ENCODE data around the gene PLA2G4D.

The PLA2G4D gene

DNA sequence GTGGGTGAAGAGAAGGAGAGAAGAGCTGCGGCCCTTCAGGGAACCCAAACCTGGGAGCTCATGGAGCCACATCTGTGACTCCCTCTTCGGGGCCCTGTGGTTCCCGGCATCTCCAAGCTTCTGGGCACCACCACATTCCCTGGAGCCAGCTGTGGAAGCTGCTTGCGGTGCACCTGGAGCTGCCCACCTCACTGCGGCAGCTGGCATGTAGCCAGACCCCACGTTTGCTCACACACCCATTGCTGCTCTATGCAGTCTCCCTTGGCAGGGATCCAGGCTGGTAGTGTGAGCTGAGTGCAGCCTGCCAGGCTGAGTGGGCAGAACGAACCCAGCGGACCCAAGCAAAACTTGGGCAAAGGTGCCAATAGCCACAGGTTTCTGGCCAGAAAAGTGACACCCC, 56.7 kb downstream of the PLA2G4D start:
- TF ChIP-seq, protein P1, sequence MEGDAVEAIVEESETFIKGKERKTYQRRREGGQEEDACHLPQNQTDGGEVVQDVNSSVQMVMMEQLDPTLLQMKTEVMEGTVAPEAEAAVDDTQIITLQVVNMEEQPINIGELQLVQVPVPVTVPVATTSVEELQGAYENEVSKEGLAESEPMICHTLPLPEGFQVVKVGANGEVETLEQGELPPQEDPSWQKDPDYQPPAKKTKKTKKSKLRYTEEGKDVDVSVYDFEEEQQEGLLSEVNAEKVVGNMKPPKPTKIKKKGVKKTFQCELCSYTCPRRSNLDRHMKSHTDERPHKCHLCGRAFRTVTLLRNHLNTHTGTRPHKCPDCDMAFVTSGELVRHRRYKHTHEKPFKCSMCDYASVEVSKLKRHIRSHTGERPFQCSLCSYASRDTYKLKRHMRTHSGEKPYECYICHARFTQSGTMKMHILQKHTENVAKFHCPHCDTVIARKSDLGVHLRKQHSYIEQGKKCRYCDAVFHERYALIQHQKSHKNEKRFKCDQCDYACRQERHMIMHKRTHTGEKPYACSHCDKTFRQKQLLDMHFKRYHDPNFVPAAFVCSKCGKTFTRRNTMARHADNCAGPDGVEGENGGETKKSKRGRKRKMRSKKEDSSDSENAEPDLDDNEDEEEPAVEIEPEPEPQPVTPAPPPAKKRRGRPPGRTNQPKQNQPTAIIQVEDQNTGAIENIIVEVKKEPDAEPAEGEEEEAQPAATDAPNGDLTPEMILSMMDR (IDR thresholded peaks at IDR 0.05; ENCODE audit: control extremely low read depth, extremely low read depth, low read depth, missing control alignments): no peak
- ChIA-PET POLR2A (no interaction called here), CTCF (interaction anchor here (0.8 to 2.2 kb wide), 5 partner anchors 9 to 48 kb away, joined by 3 to 9 read pairs (median 3); no protein-coding TSS in a partner anchor)
- no peak for DNase-seq (ENCODE audit: extremely low spot score)

DNA sequence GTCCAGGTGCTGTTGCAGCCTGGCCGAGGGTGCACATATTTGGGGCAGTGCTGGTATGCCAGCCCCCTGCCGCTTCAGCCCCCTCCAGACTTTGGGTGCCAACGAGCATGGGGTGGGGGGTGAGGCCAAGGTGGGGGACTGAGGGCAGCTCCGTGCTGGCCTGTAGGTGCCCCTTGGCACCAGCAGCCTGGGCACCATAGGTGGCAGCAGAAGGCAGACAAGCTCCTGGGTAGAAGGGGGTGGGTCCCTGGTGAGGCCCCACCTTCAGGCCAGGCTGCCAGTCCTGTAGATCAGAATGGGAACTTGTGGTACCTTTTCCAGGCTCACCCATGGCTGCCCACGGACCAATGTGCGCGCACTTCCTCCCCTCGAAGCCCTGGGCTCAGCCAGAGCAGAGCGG, 57.4 kb downstream of the PLA2G4D start:
- DNase-seq (ENCODE audit: extremely low spot score): no peak
- CTCF ChIA-PET: interaction anchor here (0.8 to 2.2 kb wide), 4 partner anchors 10 to 47 kb away, joined by 3 to 9 read pairs (median 4); no protein-coding TSS in a partner anchor
- POLR2A ChIA-PET: no interaction called here
- TF ChIP-seq, protein P1 (IDR thresholded peaks at IDR 0.05; ENCODE audit: control extremely low read depth, extremely low read depth, low read depth, missing control alignments): no peak

DNA sequence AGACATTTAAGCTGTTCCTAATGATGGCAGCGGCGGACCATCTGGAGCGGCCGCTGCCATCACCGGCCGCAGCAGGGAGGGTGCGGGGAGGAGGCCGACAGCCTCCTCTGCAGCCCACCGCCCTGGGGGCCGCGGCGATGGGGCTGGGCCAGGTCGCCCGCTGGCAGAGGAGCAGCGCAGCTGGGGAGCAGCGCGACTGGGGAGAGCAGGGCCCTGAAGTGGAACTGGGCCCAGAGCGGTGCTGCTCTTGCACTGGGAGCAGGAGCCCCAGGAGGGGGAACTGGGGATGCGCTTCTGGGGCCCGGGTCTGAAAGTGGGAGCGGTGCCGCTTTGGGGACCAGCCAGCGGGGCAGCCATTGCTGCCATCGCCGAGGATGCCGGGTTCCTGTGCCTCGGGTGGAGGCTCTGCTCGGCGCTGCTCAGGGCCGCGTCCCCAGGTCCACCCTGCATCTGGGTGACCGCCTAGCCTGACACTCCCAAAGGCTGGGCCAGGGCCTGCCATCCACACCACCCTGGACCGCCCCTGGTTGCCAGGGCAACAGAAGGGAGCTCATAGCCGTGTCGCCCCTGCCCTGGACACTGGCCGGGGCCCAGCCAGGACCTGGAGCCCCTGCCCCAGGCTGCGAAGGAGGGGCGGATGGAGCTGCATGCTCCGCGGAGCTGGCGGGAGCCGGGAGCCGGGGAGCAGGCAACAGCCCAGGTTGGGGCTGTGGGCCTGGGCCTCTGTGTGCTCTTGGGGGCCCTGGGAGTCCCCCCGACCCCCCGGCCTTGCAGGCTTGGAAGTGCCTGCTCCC, 58.1 kb downstream of the PLA2G4D start:
- no peak for DNase-seq (ENCODE audit: extremely low spot score)
- CTCF ChIA-PET: interaction anchor here (1.3 to 2.2 kb wide), 3 partner anchors 10 to 48 kb away, joined by 3 to 9 read pairs (median 4); no protein-coding TSS in a partner anchor
- TF ChIP-seq, protein P1 (IDR thresholded peaks at IDR 0.05; ENCODE audit: control extremely low read depth, extremely low read depth, low read depth, missing control alignments): no peak
- POLR2A ChIA-PET: no interaction called here

DNA sequence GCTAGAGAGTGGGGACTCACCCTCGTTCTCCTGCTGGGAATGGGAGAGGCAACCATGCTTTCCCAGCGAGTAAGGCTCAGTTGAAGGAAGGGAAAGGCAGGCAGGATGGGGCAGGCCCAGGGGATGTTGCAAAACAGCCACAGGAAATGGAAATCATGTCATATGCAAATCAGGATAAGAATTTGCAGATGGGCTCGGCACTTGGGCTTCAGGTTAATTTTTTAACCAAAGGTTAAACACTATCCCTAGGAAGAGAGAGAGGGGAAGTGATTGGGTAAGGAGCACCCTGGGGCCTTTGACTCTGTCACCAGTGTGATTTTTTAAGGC, 59.0 kb downstream of the PLA2G4D start:
- TF ChIP-seq, protein P1 (IDR thresholded peaks at IDR 0.05; ENCODE audit: control extremely low read depth, extremely low read depth, low read depth, missing control alignments): no peak
- peak; percentile 68 for DNase-seq (ENCODE audit: extremely low spot score)
- ChIA-PET CTCF (interaction anchor here (1.4 kb wide), 1 partner anchor 49 kb away, joined by 4 read pairs; no protein-coding TSS in a partner anchor), POLR2A (no interaction called here)

DNA sequence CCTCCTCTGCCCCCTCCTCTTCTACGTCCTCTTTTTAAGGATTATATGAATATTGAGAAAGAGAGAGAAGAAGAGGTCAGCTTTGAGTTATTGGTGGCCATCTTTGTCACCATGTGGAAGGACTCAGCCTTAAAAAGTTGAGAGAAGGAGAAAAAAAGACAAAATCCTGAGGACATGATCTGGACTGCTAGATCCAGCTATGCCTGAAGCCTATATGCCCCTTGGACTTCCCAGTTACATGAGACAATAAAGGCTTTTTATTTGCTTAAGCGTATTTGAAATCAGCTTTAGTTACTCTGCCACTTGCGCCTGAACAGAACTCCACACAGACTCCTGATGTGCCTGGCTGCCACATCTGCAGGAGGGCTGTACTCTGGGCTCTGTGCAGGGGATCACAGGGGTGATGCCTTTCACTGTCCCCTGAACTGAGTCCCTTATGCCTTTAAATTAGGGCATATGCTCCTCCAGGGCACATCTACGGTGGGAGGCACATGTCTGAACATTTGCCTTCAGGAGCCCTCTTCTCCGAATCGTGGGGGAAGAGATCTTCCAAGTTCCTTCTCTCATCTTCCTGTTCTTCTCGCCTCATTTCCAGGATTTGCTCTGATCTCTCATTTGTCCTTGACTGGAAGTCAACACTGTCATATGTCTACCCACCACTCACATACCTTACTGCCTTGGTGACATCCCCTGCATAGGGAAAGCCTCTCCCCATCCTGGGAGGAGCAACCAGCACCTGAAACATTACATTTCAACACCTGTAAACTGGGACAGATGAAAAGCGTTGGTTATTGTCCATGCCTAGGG, 59.5 kb downstream of the PLA2G4D start:
- DNase-seq (ENCODE audit: extremely low spot score): peak; percentile 9
- POLR2A ChIA-PET: no interaction called here
- TF ChIP-seq, protein P1 (IDR thresholded peaks at IDR 0.05; ENCODE audit: control extremely low read depth, extremely low read depth, low read depth, missing control alignments): no peak
- CTCF ChIA-PET: interaction anchor here (0.9 to 1.4 kb wide), 2 partner anchors 45 to 50 kb away, joined by 4 to 5 read pairs; no protein-coding TSS in a partner anchor

DNA sequence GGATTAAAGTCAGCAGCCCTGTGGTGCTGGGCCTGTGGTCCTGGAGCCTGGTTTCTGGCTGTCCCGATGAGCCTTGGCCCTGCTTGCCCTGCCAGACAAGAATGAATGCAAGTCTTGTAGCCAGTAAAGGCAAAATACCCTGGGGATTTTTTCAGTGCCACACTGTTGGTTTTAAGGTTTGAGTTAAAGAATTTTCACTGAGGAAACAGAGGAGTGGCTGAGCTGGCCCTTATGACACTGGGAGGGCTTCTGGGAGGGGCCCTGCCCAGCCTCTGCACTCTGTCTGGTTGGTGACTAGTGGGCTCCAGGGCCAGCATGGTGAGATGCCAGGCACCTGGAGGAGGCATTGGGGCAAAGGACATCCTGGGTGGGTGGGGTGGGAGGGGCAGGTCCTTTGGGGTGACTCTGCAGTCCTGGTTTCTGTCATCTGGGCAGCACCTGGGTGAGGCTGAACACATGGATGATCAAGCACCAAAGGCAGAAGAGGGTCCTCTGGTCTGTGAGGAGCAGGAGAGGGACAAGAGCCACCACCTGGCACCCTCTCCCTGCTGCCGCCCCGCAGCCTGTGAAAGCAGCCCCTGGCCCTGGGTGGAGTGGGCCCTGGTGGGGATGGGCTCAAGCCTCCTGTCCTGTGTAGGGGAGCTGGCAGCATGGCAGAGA, 61.0 kb downstream of the PLA2G4D start:
- DNase-seq (ENCODE audit: extremely low spot score): no peak
- TF ChIP-seq, protein P1 (IDR thresholded peaks at IDR 0.05; ENCODE audit: control extremely low read depth, extremely low read depth, low read depth, missing control alignments): no peak
- ChIA-PET POLR2A (no interaction called here), CTCF (no interaction called here)
